SIG-M5 (cell line): ENCODE measurements around the gene RTEL1.
"Not testable (repeated sequence)": the region's sequence is repeated elsewhere in the genome, so short reads cannot be mapped to it uniquely, and the experiment has no call there.

Source experiments
- DNase-seq: peaks from one replicate; lab custom pipeline; 2025; lab: John Stamatoyannopoulos, UW

The RTEL1 gene

GRCh38 chr20:63714858-63715257 is 56.7 kb downstream of the RTEL1 start:
- no peak for DNase-seq

- no peak for DNase-seq
Measured at GRCh38 chr20:63718996-63719395, 60.9 kb downstream of the RTEL1 start.

GRCh38 chr20:63722967-63723622 is 65.0 kb downstream of the RTEL1 start:
- DNase-seq, result not testable (repeated sequence)

- DNase-seq, result not testable (repeated sequence)
Measured at GRCh38 chr20:63730189-63730733, 72.1 kb downstream of the RTEL1 start.

GRCh38 chr20:63731410-63731809 is 73.3 kb downstream of the RTEL1 start:
- no peak for DNase-seq

GRCh38 chr20:63732118-63733095 is 74.3 kb downstream of the RTEL1 start:
- no peak for DNase-seq

- DNase-seq, result no peak
Measured at GRCh38 chr20:63733117-63733516, 75.0 kb downstream of the RTEL1 start.

GRCh38 chr20:63733579-63734081 is 75.5 kb downstream of the RTEL1 start:
- no peak for DNase-seq

- DNase-seq, result no peak
Measured at GRCh38 chr20:63734111-63734945, 76.2 kb downstream of the RTEL1 start.

- DNase-seq, result no peak
Measured at GRCh38 chr20:63734946-63735858, 77.1 kb downstream of the RTEL1 start.

- DNase-seq, result no peak
Measured at GRCh38 chr20:63735859-63736718, 78.0 kb downstream of the RTEL1 start, which contains the start of gene LIME1. LIME1 (plus strand) TSS chr20:63736664; CDS start chr20:63737550, 886 bp downstream.

GRCh38 chr20:63736893-63737694 is 79.0 kb downstream of the RTEL1 start:
- DNase-seq, result no peak

- DNase-seq, result no peak
Measured at GRCh38 chr20:63737695-63737944, 79.5 kb downstream of the RTEL1 start.

- no peak for DNase-seq
Measured at GRCh38 chr20:63737945-63738686, 80.0 kb downstream of the RTEL1 start.

- DNase-seq, result no peak
Measured at GRCh38 chr20:63738687-63739129, 80.6 kb downstream of the RTEL1 start.

- no peak for DNase-seq
Measured at GRCh38 chr20:63739130-63740069, 81.3 kb downstream of the RTEL1 start, which contains the start of gene SLC2A4RG. SLC2A4RG (plus strand) TSS chr20:63739776; CDS start chr20:63739913, 137 bp downstream.

- DNase-seq, result no peak
Measured at GRCh38 chr20:63740070-63740626, 82.0 kb downstream of the RTEL1 start.
